Left lung (tissue), 10 donors: ENCODE data around the gene SLC9A5. TPM values are rescaled to one million over a fixed set of nuclear protein-coding genes. Genes with fewer than 3 reads are reported as not detected.

Experiments
- ATAC-seq: fragments of 200-7000 bp; cut with Tn5 transposase; one replicate; pipeline ENCODE4 v1.9.1; 2020; ENCODE audit warnings: moderate library complexity
- DNase-seq, 4 donors: peaks; one replicate each; pipeline ENCODE4 v3.0.0-alpha.2; 2013 to 2020
- H3K27ac ChIP-seq, 2 donors: fragments of 200-600 bp; sonication (generic) in 1 of 2; one replicate each; pipeline versions ENCODE4 v1.5.0 to v1.8.0; 2020 to 2021
- H3K27me3 ChIP-seq, 2 donors: fragments of 200-600 bp; sonication (generic) in 1 of 2; one replicate each; pipeline versions ENCODE4 v1.5.0 to v1.8.0; 2020 to 2021
- H3K36me3 ChIP-seq, 2 donors: fragments of 200-600 bp; sonication (generic) in 1 of 2; one replicate each; pipeline versions ENCODE4 v1.5.0 to v1.8.0; 2020 to 2021
- H3K4me1 ChIP-seq, 2 donors: fragments of 200-600 bp; one replicate each; pipeline ENCODE4 v1.8.0; 2021
- H3K4me3 ChIP-seq, 2 donors: fragments of 200-600 bp; sonication (generic) in 1 of 2; one replicate each; pipeline versions ENCODE4 v1.5.0 to v1.8.0; 2020 to 2021; ENCODE audit warnings: mild to moderate bottlenecking in 1 of 2
- H3K9me3 ChIP-seq, 2 donors: fragments of 200-600 bp; sonication (generic) in 1 of 2; one replicate each; pipeline versions ENCODE4 v1.5.0 to v1.8.0; 2020 to 2021
- CTCF ChIP-seq, 2 donors: fragments of 200-600 bp; sonication (generic) in 1 of 2; IDR thresholded peaks; one replicate each; pipeline versions ENCODE4 v1.5.0 to v1.8.0; 2021; ENCODE audit warnings: antibody characterized with exemption in 2 of 2
- intact Hi-C, 2 donors: fragments of 100-400 bp; cut with DNase I; formaldehyde crosslinking; loops; one replicate each; pipeline versions ENCODE4 v1.11.2 to v1.14.2; 2022
- polyA plus RNA-seq, 6 donors: library from polyadenylated mRNA; unstranded; fragments of 120-200 nt; gene quantifications; one replicate each; pipeline ENCODE4 v1.2.1, GENCODE V29; 2013; ENCODE audit not compliant: insufficient read length in 6 of 6
- total RNA-seq, 2 donors: library from RNA; stranded (reverse); fragmentation: NEBNext Ultra II Directional; extraction: Animal tissue kit (Norgen Biotek cat#: 25700); gene quantifications; one replicate each; pipeline ENCODE4 v1.2.1, GENCODE V29; 2021
- donor health status: DM: no; HTN: yes; CAD: no.
- donor health status: DM: no; HTN: no; CAD: no.

Gene SLC9A5
- total and polyA plus RNA-seq, 8 donors: 3.2 to 26.1 (median 20.9) TPM

- Histone ChIP-seq H3K9me3 (no peaks in the 10 kb centered on the region), H3K4me3 (no peak overlapping the region)
- no peak for ATAC-seq
Observed at GRCh38 chr16:67282447-67282805, 33.6 kb downstream of the SLC9A5 start.

GRCh38 chr16:67283039-67283825 lies 34.5 kb downstream of the SLC9A5 start:
- DNase-seq: no peak
- TF ChIP-seq CTCF (IDR thresholded peaks at IDR 0.05): no peak
- Histone ChIP-seq H3K36me3 (no peaks in the 10 kb centered on the region), H3K27ac (no peak overlapping the region), H3K4me1 (peaks cover 6 to 14% of the 10 kb centered on the region in 2 donors), H3K9me3 (no peaks in the 10 kb centered on the region), H3K4me3 (no peak overlapping the region), H3K27me3 (no peaks in the 10 kb centered on the region)
- no peak for ATAC-seq
- intact Hi-C loops: no loop called here

More at GRCh38 chr16:67282447-67282805, 33.6 kb downstream of the SLC9A5 start:
- no peak for DNase-seq
- intact Hi-C loops: no loop called here
- H3K36me3 ChIP-seq: no peaks in the 10 kb centered on the region
- peaks cover 11 to 22% of the 10 kb centered on the region in 2 donors for H3K4me1 ChIP-seq
- H3K27me3 ChIP-seq: no peaks in the 10 kb centered on the region
- no peak overlapping the region for H3K27ac ChIP-seq
- TF ChIP-seq CTCF (IDR thresholded peaks at IDR 0.05): no peak

- Histone ChIP-seq H3K36me3 (no peaks in the 10 kb centered on the region), H3K4me3 (no peak overlapping the region), H3K27me3 (no peaks in the 10 kb centered on the region), H3K27ac (no peak overlapping the region), H3K9me3 (no peaks in the 10 kb centered on the region), H3K4me1 (peaks cover 4 to 8% of the 10 kb centered on the region in 2 donors)
- ATAC-seq (no peak), DNase-seq (no peak)
- intact Hi-C loops: no loop called here
- no peak for TF ChIP-seq CTCF (IDR thresholded peaks at IDR 0.05)
Observed at GRCh38 chr16:67283826-67284555, 35.2 kb downstream of the SLC9A5 start.

GRCh38 chr16:67284699-67285646 lies 36.2 kb downstream of the SLC9A5 start:
- H3K4me1 ChIP-seq: peaks cover 0 to 1% of the 10 kb centered on the region in 2 donors
- no peak overlapping the region for H3K4me3 ChIP-seq
- TF ChIP-seq CTCF (IDR thresholded peaks at IDR 0.05): no peak
- DNase-seq (peak in 2 of 4 donors; percentile 28 to 82), ATAC-seq (peak; percentile 77)
- intact Hi-C loops: no loop called here
- no peak overlapping the region for H3K27ac ChIP-seq
- H3K27me3 ChIP-seq: no peaks in the 10 kb centered on the region
- H3K36me3 ChIP-seq: no peaks in the 10 kb centered on the region
- no peaks in the 10 kb centered on the region for H3K9me3 ChIP-seq
